KMS-11 (cell line): Measurements from ENCODE around the gene ZRSR2.

Source experiments
- H2AFZ ChIP-seq: fragments of 200-600 bp; sonication (generic); 2 replicates; pipeline ENCODE4 v1.6.1; 2016; ENCODE audit warnings: antibody characterized with exemption, mixed run types, low read depth
- H3K27ac ChIP-seq: fragments of 200-600 bp; sonication (generic); 2 replicates; pipeline ENCODE4 v1.6.1; 2016; ENCODE audit warnings: mild to moderate bottlenecking, mixed run types
- H3K27me3 ChIP-seq: fragments of 200-600 bp; sonication (generic); 2 replicates; pipeline ENCODE4 v1.6.1; 2017; ENCODE audit warnings: mild to moderate bottlenecking, low read depth, mixed run types, moderate library complexity; ENCODE audit not compliant: insufficient read depth
- H3K36me3 ChIP-seq: fragments of 200-600 bp; sonication (generic); 2 replicates; pipeline ENCODE4 v1.6.1; 2017; ENCODE audit warnings: mild to moderate bottlenecking, mixed run types; ENCODE audit not compliant: insufficient read depth
- H3K4me1 ChIP-seq: fragments of 200-600 bp; sonication (generic); 2 replicates; pipeline ENCODE4 v1.6.1; 2016; ENCODE audit warnings: mild to moderate bottlenecking, low read depth, mixed run types; ENCODE audit not compliant: poor library complexity, severe bottlenecking
- H3K4me2 ChIP-seq: fragments of 200-600 bp; sonication (generic); 2 replicates; pipeline ENCODE4 v1.7.0; 2016; ENCODE audit warnings: mild to moderate bottlenecking, mixed run types
- H3K4me3 ChIP-seq: fragments of 200-600 bp; sonication (generic); IDR thresholded peaks from 2 replicates; pipeline ENCODE4 v1.6.1; 2017; ENCODE audit warnings: low read depth, low read length, mixed read lengths; ENCODE audit not compliant: insufficient read depth
- H3K79me2 ChIP-seq: fragments of 200-600 bp; sonication (generic); 2 replicates; pipeline ENCODE4 v1.6.1; 2016; ENCODE audit warnings: low read depth, mixed run types; ENCODE audit not compliant: insufficient read depth
- H3K9ac ChIP-seq: fragments of 200-600 bp; sonication (generic); 2 replicates; pipeline ENCODE4 v1.6.1; 2016; ENCODE audit warnings: mild to moderate bottlenecking, mixed run types
- H4K20me1 ChIP-seq: fragments of 200-600 bp; sonication (generic); 2 replicates; pipeline ENCODE4 v1.6.1; 2016; ENCODE audit warnings: mild to moderate bottlenecking, mixed run types; ENCODE audit not compliant: insufficient read depth
- CTCF ChIP-seq: fragments of 200-600 bp; sonication (generic); conservative IDR thresholded peaks from 2 replicates; pipeline ENCODE4 v1.6.1; 2017; ENCODE audit warnings: low read depth, mild to moderate bottlenecking, antibody characterized with exemption, low read length, moderate library complexity, mixed read lengths

ZRSR2 gene

GRCh38 chrX:15812192-15812938 is 22.1 kb downstream of the ZRSR2 start:
- no peaks in the 10 kb centered on the region for H3K36me3 ChIP-seq
- H2AFZ ChIP-seq, result no peak overlapping the region
- H3K79me2 ChIP-seq, result no peaks in the 10 kb centered on the region
- peaks cover 16% of the 10 kb centered on the region for H3K4me1 ChIP-seq
- H3K9ac ChIP-seq, result no peak overlapping the region
- H3K4me3 ChIP-seq, result no peak overlapping the region
- H4K20me1 ChIP-seq, result no peaks in the 10 kb centered on the region
- H3K27ac ChIP-seq, result no peak overlapping the region
- no peak overlapping the region for H3K4me2 ChIP-seq
- no peaks in the 10 kb centered on the region for H3K27me3 ChIP-seq
- TF ChIP-seq CTCF, result no peak

GRCh38 chrX:15813416-15813815 is 23.1 kb downstream of the ZRSR2 start:
- Histone ChIP-seq H3K27ac (no peak overlapping the region), H3K9ac (no peak overlapping the region), H3K4me2 (no peak overlapping the region), H3K4me3 (no peak overlapping the region), H3K79me2 (no peaks in the 10 kb centered on the region), H2AFZ (no peak overlapping the region), H3K4me1 (peaks cover 18% of the 10 kb centered on the region), H3K27me3 (no peaks in the 10 kb centered on the region), H4K20me1 (no peaks in the 10 kb centered on the region), H3K36me3 (no peaks in the 10 kb centered on the region)
- no peak for TF ChIP-seq CTCF

- Histone ChIP-seq H2AFZ (no peak overlapping the region), H3K79me2 (no peaks in the 10 kb centered on the region), H3K36me3 (no peaks in the 10 kb centered on the region), H3K27me3 (no peaks in the 10 kb centered on the region), H3K27ac (no peak overlapping the region), H3K4me1 (peaks cover 18% of the 10 kb centered on the region), H3K4me3 (no peak overlapping the region), H3K4me2 (no peak overlapping the region), H3K9ac (no peak overlapping the region), H4K20me1 (no peaks in the 10 kb centered on the region)
- TF ChIP-seq CTCF, result no peak
These were observed 24.6 kb downstream of the ZRSR2 start for GRCh38 chrX:15814771-15815365.

- peak overlapping the region; percentile 50 for H3K4me2 ChIP-seq
- no peaks in the 10 kb centered on the region for H3K27me3 ChIP-seq
- H4K20me1 ChIP-seq, result no peaks in the 10 kb centered on the region
- H2AFZ ChIP-seq, result no peak overlapping the region
- no peak overlapping the region for H3K4me3 ChIP-seq
- no peaks in the 10 kb centered on the region for H3K36me3 ChIP-seq
- H3K79me2 ChIP-seq, result no peaks in the 10 kb centered on the region
- H3K4me1 ChIP-seq, result peaks cover 18% of the 10 kb centered on the region
- H3K27ac ChIP-seq, result no peak overlapping the region
- TF ChIP-seq CTCF, result peak; percentile 29
- H3K9ac ChIP-seq, result no peak overlapping the region
These were observed 25.6 kb downstream of the ZRSR2 start for GRCh38 chrX:15815779-15816437.
